HG02759 (cell line): Measurements from ENCODE around the gene PTPN4.

ENCODE experiments used
- ATAC-seq: cut with Tn5 transposase; IDR thresholded peaks from one replicate; pipeline ENCODE4 v1.9.1; 2021; ENCODE audit warnings: mild to moderate bottlenecking, moderate library complexity; ENCODE audit not compliant: unreplicated experiment

The PTPN4 gene

GRCh38 chr2:119849838-119850565 lies 90.3 kb downstream of the PTPN4 start:
- no peak for ATAC-seq

- ATAC-seq, result no peak
These were observed 92.5 kb downstream of the PTPN4 start for GRCh38 chr2:119852214-119852613.

DNA sequence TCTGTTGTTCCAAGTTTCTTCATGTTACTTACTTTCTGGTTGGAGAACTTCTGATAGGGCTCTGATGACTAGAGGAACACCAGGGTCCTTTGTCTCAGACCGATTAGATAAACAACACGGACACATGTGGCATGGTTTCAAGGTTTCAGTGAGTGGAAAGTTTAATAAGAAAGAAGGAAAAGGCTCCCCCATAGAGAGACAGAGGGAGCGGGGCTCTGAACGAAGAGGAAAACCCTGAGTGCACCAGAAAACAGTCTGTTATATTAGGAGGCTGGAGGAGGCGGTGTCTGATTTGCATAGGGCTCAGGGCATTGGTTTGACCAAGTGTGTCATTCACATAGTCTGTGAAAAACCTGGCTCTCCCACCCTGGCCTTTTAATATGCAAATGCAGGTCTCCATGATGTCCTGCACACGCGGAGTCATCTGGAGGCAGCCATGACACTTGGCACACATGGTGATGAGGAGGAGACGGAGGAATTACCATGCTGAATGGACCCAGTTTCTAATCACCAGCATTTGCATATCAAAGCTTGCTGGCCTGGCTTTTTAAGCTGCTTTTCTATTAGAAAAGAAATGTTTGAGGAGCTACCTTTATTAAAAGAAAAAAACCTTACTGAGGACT lies 94.2 kb downstream of the PTPN4 start:
- no peak for ATAC-seq

DNA sequence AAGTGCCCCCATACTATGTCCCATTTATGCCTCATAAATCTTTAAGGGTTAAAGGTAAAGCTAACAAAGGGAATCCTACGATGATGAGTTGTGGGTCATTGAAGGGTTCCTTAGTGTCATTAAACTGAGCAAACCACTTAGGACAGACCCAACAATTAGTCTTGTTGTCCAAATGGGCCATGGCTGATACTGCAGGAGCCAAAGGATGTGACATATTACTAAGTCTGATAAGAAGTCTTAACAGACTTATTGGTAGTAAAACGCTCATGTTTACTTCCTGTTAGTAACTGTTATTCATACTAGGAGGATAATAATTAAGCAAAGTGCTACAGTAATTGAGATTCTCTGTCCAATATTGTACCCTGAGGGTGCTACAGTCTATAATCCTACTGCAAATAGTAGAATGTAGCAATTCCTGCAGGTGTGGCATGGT lies 96.8 kb downstream of the PTPN4 start:
- no peak for ATAC-seq

DNA sequence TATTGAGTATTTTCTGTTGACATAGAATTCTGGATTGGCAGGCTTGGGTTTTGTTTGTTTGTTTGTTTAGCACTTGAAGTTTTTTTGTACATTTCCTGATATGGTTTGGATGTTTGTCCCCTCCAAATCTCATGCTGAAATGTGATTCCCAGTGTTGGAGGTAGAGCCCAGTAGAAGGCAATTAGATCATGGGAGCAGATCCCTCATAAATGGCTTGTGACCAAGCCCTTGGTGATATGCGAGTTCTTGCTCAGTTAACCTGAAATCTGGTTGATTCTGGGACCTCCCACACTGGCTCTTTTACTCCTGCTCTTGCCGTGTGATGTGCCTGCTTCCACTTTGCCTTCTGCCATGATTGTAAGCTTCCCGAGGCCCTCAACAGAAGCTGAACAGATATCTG lies 98.0 kb downstream of the PTPN4 start:
- ATAC-seq, result no peak

DNA sequence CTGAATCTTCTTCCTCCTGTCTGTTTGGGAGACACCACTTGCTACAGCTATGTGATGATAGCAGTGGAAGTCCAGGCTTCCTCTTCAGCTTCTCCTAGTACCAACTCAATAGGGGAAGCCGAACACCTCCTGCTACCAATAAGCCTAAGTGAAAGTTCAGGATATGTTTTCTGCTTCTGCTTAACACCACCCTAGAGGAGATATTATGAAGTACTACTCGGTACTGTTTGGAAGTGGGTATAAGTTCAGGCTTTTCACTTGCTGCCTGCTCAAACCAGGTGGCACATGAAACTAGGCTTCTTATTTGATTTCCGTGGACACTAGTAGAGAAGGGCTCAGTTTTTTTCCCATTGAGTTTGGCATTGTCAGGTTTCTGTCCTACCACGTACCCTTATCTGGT lies 99.8 kb downstream of the PTPN4 start:
- ATAC-seq, result no peak

GRCh38 chr2:119860924-119861323 lies 101.2 kb downstream of the PTPN4 start:
- ATAC-seq, result no peak

- peak; percentile 79 for ATAC-seq
These were observed 102.6 kb downstream of the PTPN4 start for GRCh38 chr2:119862127-119862889.

DNA sequence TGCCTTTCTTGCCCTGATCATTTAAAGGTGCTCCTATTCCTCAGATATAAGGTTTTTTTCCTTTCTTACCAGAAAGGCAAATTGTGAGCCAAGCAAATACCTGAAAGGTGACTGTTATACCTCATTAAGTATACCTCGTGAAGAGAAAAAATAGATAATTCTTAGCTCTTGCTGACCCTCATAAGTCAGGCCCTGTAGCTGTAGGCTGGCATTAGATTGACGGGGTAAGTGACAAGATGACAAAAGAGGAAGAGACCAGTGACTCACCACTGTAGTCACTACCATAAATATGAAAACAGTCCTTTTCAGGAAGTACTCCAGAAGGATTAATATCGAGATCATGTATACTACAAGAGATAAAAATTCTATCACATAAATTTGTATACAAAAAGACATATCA lies 104.6 kb downstream of the PTPN4 start:
- ATAC-seq, result peak; percentile 53

- no peak for ATAC-seq
These were observed 112.0 kb downstream of the PTPN4 start for GRCh38 chr2:119871725-119872124.

DNA sequence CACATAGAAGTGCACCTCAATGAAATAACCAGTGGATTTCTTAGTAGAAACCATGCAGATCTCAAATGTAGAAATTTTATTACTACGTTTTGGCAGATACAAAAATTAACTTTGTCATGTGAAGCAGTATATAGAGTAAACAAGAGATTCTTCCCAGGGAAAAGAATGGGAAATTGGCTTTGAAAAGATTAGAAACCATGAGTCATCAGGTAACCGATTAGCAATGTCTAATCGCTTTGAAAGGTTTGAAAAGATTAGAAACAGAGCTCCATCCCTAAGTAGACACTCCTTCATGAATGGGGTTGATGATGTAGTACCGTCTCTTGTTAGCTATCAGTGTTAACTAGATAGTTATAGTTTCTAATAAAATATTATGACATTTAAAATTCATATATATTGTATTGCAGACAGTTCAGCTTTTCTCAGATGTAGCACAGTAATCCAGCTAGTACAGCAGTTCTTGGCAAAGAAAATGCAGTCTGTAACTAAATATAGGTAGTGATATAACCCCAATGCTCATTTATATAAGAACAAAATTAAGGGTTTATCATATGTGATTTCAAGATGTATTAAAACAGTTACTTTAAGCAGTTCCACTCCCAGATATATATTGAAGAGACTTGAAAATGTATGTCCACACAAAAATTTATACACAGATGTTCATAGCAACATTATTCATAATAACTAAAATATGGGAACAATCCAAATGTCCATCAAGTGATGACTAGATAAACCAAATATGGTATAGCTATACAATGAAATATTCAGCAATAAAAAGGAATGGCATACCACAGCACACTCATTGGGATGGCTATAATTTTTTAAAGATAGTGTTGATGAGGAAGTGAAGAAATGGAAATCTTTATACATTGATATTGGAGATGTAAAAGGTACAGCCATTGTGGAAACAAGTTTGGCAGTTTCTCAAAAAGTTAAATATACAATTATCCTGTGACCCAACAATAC lies 113.9 kb downstream of the PTPN4 start:
- ATAC-seq, result no peak

GRCh38 chr2:119879502-119879901 lies 119.8 kb downstream of the PTPN4 start:
- peak; percentile 61 for ATAC-seq

- no peak for ATAC-seq
These were observed 129.0 kb downstream of the PTPN4 start for GRCh38 chr2:119888680-119889079.

- no peak for ATAC-seq
These were observed 138.1 kb downstream of the PTPN4 start for GRCh38 chr2:119897736-119898395.

- no peak for ATAC-seq
These were observed 141.3 kb downstream of the PTPN4 start for GRCh38 chr2:119901013-119901412.

- ATAC-seq, result no peak
These were observed 150.8 kb downstream of the PTPN4 start for GRCh38 chr2:119910566-119910965.

- no peak for ATAC-seq
These were observed 154.5 kb downstream of the PTPN4 start for GRCh38 chr2:119914266-119914665.

- ATAC-seq, result no peak
These were observed 162.1 kb downstream of the PTPN4 start for GRCh38 chr2:119921825-119922224.

DNA sequence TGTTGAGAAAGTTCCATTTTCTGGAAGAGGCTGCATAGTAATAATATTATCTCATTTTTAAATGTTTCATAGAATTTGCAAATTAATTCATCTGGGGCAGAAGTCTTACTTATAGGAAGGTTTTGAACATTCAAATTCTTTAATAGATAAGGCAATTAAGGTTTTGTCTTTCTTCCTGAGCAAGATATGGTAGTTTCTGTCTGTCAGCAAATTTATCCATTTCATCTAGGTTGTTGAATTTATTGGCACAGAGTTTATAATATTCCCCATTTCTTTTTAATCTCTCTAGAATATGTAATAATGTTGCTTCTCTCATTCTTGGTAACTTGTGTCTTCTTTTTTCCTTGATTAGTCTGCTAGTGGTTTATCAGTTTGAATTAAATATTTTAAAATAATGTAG lies 163.0 kb downstream of the PTPN4 start:
- ATAC-seq, result no peak

DNA sequence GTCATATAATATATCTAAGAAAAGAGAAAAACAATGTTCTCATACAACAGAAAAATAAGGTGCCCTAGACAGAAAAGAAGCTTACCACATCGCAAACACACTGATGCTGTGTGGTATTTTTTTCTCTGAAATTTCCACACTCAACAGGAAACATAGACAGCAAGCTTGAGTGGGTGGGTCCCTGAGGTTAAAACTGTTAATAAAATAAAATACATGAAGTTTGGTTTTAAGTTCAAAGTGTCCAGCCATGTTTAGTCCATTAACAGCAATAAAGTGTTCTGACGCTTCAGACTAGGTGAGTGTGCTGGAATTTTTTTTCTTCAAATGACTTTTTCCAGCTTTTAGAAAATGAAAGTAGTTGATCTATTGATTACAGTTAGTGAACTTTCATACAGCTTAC lies 169.8 kb downstream of the PTPN4 start:
- ATAC-seq, result no peak
